Measurements from ENCODE around the gene KIF21B.

DNA sequence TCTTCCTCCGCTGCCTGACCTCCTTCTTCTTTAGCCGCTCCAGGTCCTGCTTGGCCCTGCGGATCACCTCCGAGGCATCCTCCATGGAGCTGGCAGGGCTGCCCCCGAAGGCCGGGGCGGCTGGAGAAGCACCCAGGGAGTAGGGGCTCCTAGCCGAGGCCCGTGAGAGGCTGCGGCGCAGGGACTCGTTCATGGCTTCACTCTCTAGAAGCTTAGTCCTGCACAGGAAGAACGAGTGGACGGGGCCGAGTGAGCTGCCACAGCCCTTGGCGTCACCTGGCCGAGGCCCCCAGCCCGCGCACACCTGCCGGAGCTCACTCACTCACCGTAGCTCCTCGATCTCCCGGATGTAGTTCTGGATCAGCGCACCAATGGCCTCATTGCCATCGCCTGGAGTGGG, 23.1 kb downstream of the KIF21B start:
- TF ChIP-seq, protein P1, sequence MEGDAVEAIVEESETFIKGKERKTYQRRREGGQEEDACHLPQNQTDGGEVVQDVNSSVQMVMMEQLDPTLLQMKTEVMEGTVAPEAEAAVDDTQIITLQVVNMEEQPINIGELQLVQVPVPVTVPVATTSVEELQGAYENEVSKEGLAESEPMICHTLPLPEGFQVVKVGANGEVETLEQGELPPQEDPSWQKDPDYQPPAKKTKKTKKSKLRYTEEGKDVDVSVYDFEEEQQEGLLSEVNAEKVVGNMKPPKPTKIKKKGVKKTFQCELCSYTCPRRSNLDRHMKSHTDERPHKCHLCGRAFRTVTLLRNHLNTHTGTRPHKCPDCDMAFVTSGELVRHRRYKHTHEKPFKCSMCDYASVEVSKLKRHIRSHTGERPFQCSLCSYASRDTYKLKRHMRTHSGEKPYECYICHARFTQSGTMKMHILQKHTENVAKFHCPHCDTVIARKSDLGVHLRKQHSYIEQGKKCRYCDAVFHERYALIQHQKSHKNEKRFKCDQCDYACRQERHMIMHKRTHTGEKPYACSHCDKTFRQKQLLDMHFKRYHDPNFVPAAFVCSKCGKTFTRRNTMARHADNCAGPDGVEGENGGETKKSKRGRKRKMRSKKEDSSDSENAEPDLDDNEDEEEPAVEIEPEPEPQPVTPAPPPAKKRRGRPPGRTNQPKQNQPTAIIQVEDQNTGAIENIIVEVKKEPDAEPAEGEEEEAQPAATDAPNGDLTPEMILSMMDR (IDR thresholded peaks at IDR 0.05), result no peak
- no peak for TF ChIP-seq ZFX (IDR thresholded peaks at IDR 0.05; ENCODE audit: borderline replicate concordance)
